ENCODE results near the gene MAG. TPM values are rescaled to one million over a fixed set of nuclear protein-coding genes. Genes with fewer than 3 reads are reported as not detected.

Gene MAG
- total and polyA plus RNA-seq, 2 of the 8 experiments (the other 6 are each of a cell fraction or from before 2014, with no cell fraction given): 0.20 to 1.3 TPM

- TF ChIP-seq CHD7 (IDR thresholded peaks at IDR 0.05; ENCODE audit: insufficient replicate concordance, low read length) (no peak), EGR1 (IDR thresholded peaks at IDR 0.05; ENCODE audit: borderline replicate concordance, low read depth, low read length) (no peak), CHD2 (IDR thresholded peaks at IDR 0.05; ENCODE audit: low read length) (no peak), KDM5A (IDR thresholded peaks at IDR 0.05; ENCODE audit: low read length) (no peak), TAF1 (IDR thresholded peaks at IDR 0.05; ENCODE audit: low read depth, low read length) (no peak), KDM4A (IDR thresholded peaks at IDR 0.05; ENCODE audit: low read depth, low read length, severe bottlenecking) (no peak), POLR2A (IDR thresholded peaks at IDR 0.05; ENCODE audit: control extremely low read depth in 1 of 2, low read depth in 2 of 2, low read length in 2 of 2) (no peak), POU5F1 (IDR thresholded peaks at IDR 0.05; ENCODE audit: low read depth, low read length) (no peak)
- TF ChIP-seq, protein P1, sequence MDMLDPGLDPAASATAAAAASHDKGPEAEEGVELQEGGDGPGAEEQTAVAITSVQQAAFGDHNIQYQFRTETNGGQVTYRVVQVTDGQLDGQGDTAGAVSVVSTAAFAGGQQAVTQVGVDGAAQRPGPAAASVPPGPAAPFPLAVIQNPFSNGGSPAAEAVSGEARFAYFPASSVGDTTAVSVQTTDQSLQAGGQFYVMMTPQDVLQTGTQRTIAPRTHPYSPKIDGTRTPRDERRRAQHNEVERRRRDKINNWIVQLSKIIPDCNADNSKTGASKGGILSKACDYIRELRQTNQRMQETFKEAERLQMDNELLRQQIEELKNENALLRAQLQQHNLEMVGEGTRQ (IDR thresholded peaks at IDR 0.05; ENCODE audit: low read length): no peak
These were observed 23.9 kb downstream of the MAG start (continued) for GRCh38 chr19:35315883-35316282.

Data from H1 (cell line).